Measurements from ENCODE around the gene FOCAD. TPM values are rescaled to one million over a fixed set of nuclear protein-coding genes. Genes with fewer than 3 reads are reported as not detected.

The FOCAD gene
- total and polyA plus RNA-seq, 10 of the 15 experiments (the other 5 are each of a cell fraction or from before 2014, with no cell fraction given), result 13.7 to 93.0 (median 41.8) TPM

DNA sequence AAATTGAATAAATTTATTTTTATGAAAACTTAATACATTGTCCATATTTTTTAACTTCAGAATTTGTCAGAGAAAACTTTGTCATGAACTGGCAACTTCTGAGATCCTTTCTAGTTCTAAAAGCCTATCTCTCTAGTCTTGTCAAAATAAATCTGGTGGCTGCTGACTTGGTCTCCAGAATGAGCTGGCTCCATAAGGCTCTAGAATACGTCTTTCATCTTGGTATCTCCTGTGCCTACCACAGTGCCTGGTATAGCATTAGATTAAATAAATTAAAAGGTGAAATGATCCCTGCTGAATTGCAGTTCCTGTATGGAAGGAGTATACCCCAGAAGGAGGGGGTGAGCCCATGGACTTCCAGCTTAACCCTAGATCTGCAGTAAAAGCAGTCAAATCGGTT is 2.6 kb upstream of the FOCAD start:
- no peak overlapping the region for H3K4me2 ChIP-seq (ENCODE audit: control insufficient read depth, insufficient read depth)
- in situ Hi-C loops (cut with MboI), result no loop called here
- DNase-seq (ENCODE audit: low read depth, low spot score), result no peak
- H3K79me2 ChIP-seq (ENCODE audit: control insufficient read depth, insufficient read depth, low read length), result peaks cover 23% of the 10 kb centered on the region
- no peaks in the 10 kb centered on the region for H3K27me3 ChIP-seq (replicated peaks in 1 of 2; ENCODE audit: control insufficient read depth in 2 of 2, insufficient read depth in 2 of 2, low read length in 1 of 2)
- POLR2A ChIA-PET, result interaction anchor here (0.6 kb wide), 1 partner anchor 9 kb away, joined by 3 read pairs; no protein-coding TSS in a partner anchor
- H3K4me3 ChIP-seq, result no peak overlapping the region
- intact Hi-C loops (cut with micrococcal nuclease; ENCODE audit: unreplicated experiment), result no loop called here
- H3K4me1 ChIP-seq (ENCODE audit: control insufficient read depth, insufficient read depth, low read length), result peaks cover 5% of the 10 kb centered on the region; the same call in 1 of the 2 replicates
- no TSS peak for BruUV-seq (replicated peaks)
- no peaks in the 10 kb centered on the region for H4K20me1 ChIP-seq (ENCODE audit: control insufficient read depth, insufficient read depth)
- FAIRE-seq, result no peak
- no peak for ATAC-seq
- RAD21 ChIA-PET (ENCODE audit: unreplicated experiment), result interaction anchor here (1.6 to 2.1 kb wide), 2 partner anchors 22 to 56 kb away, joined by 4 to 7 read pairs; no protein-coding TSS in a partner anchor
- 58% methylated on average over 2 of the region's 2 CpGs for WGBS (ENCODE audit: insufficient coverage, insufficient replicate concordance, low lambda C conversion rate, missing lambda C conversion rate)
- no peak overlapping the region for H3K9ac ChIP-seq (ENCODE audit: control insufficient read depth, insufficient read depth, low read length)
- CTCF ChIA-PET, result interaction anchor here (1.0 to 2.2 kb wide), 3 partner anchors 21 to 57 kb away, joined by 4 to 11 read pairs (median 5); no protein-coding TSS in a partner anchor
- H3K27ac ChIP-seq (ENCODE audit: control insufficient read depth, insufficient read depth), result no peak overlapping the region
- SMC1A ChIA-PET (ENCODE audit: uncharacterized antibody, unreplicated experiment), result interaction anchor here (0.6 to 2.4 kb wide), 4 partner anchors 10 to 62 kb away, joined by 3 to 10 read pairs (median 6); no protein-coding TSS in a partner anchor
- no peaks in the 10 kb centered on the region for H3K36me3 ChIP-seq (ENCODE audit: control insufficient read depth in 2 of 2, insufficient read depth in 2 of 2, low read length in 1 of 2)
- H2AFZ ChIP-seq (ENCODE audit: control insufficient read depth, low read depth, low read length), result no peak overlapping the region
- TF ChIP-seq ZNF274 (IDR thresholded peaks at IDR 0.05; ENCODE audit: insufficient read depth, insufficient read length) (no peak), NFIC (IDR thresholded peaks at IDR 0.05; ENCODE audit: low read depth, low read length) (no peak), MYB (IDR thresholded peaks at IDR 0.05; ENCODE audit: borderline replicate concordance, low read depth, low read length) (no peak), JUND (IDR thresholded peaks at IDR 0.05; ENCODE audit: low read depth, low read length) (no peak), KDM1A (IDR thresholded peaks at IDR 0.05; ENCODE audit: borderline replicate concordance) (no peak), NR2C1 (IDR thresholded peaks at IDR 0.05) (no peak), CREB1 (IDR thresholded peaks at IDR 0.05; ENCODE audit: low read depth) (no peak), MEF2A (IDR thresholded peaks at IDR 0.05; ENCODE audit: insufficient read depth, low read depth, low read length) (no peak), NFXL1 (IDR thresholded peaks at IDR 0.05; ENCODE audit: borderline replicate concordance) (no peak), RAD21 (IDR thresholded peaks at IDR 0.05; ENCODE audit: insufficient read depth, low read depth, low read length) (no peak), LARP7 (IDR thresholded peaks at IDR 0.05) (no peak), SP1 (IDR thresholded peaks at IDR 0.05; ENCODE audit: low read depth, low read length) (no peak), NFYB (IDR thresholded peaks at IDR 0.05; ENCODE audit: insufficient read depth, low read depth, low read length) (no peak), NRF1 (conservative IDR thresholded peaks at IDR 0.05; ENCODE audit: low read depth, low read length) (no peak), SMC3 (IDR thresholded peaks at IDR 0.05; ENCODE audit: borderline replicate concordance, low read length) (no peak)
- TF ChIP-seq, protein P1, sequence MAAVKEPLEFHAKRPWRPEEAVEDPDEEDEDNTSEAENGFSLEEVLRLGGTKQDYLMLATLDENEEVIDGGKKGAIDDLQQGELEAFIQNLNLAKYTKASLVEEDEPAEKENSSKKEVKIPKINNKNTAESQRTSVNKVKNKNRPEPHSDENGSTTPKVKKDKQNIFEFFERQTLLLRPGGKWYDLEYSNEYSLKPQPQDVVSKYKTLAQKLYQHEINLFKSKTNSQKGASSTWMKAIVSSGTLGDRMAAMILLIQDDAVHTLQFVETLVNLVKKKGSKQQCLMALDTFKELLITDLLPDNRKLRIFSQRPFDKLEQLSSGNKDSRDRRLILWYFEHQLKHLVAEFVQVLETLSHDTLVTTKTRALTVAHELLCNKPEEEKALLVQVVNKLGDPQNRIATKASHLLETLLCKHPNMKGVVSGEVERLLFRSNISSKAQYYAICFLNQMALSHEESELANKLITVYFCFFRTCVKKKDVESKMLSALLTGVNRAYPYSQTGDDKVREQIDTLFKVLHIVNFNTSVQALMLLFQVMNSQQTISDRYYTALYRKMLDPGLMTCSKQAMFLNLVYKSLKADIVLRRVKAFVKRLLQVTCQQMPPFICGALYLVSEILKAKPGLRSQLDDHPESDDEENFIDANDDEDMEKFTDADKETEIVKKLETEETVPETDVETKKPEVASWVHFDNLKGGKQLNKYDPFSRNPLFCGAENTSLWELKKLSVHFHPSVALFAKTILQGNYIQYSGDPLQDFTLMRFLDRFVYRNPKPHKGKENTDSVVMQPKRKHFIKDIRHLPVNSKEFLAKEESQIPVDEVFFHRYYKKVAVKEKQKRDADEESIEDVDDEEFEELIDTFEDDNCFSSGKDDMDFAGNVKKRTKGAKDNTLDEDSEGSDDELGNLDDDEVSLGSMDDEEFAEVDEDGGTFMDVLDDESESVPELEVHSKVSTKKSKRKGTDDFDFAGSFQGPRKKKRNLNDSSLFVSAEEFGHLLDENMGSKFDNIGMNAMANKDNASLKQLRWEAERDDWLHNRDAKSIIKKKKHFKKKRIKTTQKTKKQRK (IDR thresholded peaks at IDR 0.05; ENCODE audit: low read depth, low read length), result no peak
- H3K9me3 ChIP-seq (replicated peaks; ENCODE audit: control insufficient read depth, insufficient read depth, low read length), result no peaks in the 10 kb centered on the region
